Peyer's patch (tissue), 4 donors: ENCODE data around the gene TAGLN3.

Source experiments
- POLR2A ChIP-seq, 2 donors: fragments of 450-650 bp; IDR thresholded peaks; one replicate each; pipeline ENCODE4 v1.5.1; 2017; ENCODE audit warnings: antibody characterized with exemption in 2 of 2, mild to moderate bottlenecking in 2 of 2, moderate library complexity in 2 of 2
- TF ChIP-seq, protein P1 (sequence below), 6 experiments: fragments of 450-650 bp in 4 of 6; fragments of 200-600 bp in 2 of 6; sonication (generic) in 1 of 6; IDR thresholded peaks; one replicate each; pipeline ENCODE4 v1.5.1; 2017 to 2019; ENCODE audit warnings: antibody characterized with exemption in 6 of 6, mild to moderate bottlenecking in 3 of 6, moderate library complexity in 1 of 6

DNA sequence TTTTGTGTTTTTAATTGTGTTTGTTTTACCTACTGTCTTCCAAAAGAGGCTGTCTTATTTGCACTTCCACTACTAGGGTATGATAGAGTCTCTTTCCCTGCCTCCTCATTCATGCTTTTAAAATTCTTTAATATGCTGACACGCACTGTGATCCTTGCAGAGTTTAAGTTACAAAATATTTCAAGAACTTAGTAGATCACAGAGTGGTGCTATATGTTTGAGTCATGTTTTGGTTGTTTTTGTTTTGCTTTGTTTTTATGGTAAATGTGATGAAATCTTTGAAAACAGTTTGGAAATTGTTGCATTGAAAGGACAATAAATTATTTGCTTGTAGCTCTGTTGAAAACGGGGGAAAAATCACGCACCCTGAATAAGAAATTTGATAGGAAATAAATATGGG is 25.8 kb upstream of the TAGLN3 start:
- TF ChIP-seq POLR2A (IDR thresholded peaks at IDR 0.05), result no peak
- TF ChIP-seq, protein P1, sequence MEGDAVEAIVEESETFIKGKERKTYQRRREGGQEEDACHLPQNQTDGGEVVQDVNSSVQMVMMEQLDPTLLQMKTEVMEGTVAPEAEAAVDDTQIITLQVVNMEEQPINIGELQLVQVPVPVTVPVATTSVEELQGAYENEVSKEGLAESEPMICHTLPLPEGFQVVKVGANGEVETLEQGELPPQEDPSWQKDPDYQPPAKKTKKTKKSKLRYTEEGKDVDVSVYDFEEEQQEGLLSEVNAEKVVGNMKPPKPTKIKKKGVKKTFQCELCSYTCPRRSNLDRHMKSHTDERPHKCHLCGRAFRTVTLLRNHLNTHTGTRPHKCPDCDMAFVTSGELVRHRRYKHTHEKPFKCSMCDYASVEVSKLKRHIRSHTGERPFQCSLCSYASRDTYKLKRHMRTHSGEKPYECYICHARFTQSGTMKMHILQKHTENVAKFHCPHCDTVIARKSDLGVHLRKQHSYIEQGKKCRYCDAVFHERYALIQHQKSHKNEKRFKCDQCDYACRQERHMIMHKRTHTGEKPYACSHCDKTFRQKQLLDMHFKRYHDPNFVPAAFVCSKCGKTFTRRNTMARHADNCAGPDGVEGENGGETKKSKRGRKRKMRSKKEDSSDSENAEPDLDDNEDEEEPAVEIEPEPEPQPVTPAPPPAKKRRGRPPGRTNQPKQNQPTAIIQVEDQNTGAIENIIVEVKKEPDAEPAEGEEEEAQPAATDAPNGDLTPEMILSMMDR (IDR thresholded peaks at IDR 0.05), result no peak
